NCI-H82 treated with DMSO at 0.1 percent for 48 hours (cell line): ENCODE measurements around the gene POLR3GL.
"Not testable (repeated sequence)": the region's sequence is repeated elsewhere in the genome, so short reads cannot be mapped to it uniquely, and the experiment has no call there.

Experiments
- DNase-seq: peaks from one replicate; lab custom pipeline; 2025; ENCODE audit not compliant: unreplicated experiment; lab: John Stamatoyannopoulos, UW

Gene POLR3GL

DNA sequence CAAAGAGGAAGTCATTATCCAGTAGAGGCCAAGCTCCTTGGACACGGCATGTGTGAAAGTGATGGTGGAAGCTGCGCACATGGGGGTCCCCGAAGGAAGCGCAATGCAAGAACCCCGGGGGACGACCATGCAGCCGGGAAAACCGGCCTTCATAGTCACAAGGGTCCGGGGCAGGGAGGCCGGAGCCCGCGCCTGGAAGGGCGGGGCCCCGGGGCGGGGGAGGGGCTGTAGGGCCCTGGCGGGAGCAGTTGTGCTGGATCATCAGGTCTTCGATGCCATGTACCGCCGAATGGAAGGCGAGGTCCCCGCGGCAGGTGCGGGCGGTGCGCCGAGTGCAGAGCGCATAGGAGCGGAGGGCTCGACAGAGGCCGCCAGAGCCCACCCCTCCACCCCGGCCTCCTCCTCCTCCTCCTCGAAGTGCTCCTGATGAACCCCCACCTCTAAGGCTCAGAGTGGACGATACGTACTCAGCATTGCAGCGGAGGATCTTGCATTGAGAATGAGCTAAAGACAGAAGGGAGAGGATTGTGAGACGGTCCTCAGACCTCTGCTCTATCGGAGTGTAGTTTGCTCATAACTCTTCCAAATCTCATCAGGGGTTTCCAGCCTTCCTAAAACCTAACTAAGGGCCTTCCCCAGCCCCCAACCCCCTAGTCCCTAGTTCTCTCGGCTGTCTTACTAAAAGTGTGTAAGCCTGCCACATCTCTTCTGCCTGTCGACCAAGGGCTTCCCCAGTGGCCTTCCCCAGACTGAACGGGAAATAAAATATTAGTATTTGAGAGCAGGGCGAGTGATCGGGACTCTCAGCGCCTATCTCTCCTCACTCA is 55.0 kb downstream of the POLR3GL start:
- no peak for DNase-seq

DNA sequence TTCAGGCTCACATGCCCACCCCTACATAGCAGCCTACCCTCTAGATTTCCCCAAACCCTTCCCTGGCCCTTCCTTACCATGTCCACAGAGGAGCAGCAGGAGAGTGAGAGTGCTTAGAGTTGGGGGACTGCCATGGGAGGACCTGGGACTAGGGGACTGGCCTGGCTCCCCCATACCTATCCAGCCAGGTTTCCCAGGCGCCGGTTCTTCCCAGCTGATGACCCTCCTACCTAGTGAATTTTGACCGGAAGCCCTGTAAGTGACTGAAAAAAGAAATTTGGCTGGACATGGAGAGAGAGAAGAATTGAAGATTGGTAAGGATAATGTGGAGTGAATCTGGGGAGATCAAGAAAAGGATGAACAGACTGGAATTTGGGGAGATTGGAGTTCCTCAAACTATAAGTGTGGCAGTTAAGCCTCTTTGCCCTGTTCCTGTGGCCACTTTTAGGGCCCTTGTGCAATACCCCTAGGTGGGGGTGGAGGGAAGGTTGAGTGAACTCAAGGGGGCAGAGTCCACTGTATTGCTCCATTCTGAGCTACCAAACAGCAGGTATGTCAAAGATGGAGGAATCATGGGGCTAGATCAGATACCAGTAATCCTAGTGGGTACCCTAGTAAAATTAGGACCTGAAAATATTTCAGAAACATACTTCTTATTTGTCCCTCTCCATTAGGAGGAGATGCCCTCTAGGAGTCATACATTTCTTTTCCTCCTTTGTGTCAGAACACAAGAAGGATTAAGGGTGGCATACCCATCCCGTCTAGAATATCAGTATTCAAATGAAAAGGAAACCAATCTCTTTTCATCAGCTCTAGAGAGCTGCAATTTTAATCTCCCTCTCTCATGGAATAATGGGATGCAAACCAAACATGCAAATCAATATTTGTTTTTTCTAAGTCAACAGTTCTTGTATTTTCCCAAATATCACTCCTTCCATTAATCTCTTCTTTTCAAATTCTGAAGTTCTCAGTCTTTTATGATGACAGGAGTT is 55.9 kb downstream of the POLR3GL start:
- DNase-seq, result no peak

- DNase-seq, result no peak
Observed at GRCh38 chr1:146021050-146021445, 56.6 kb downstream of the POLR3GL start.

DNA sequence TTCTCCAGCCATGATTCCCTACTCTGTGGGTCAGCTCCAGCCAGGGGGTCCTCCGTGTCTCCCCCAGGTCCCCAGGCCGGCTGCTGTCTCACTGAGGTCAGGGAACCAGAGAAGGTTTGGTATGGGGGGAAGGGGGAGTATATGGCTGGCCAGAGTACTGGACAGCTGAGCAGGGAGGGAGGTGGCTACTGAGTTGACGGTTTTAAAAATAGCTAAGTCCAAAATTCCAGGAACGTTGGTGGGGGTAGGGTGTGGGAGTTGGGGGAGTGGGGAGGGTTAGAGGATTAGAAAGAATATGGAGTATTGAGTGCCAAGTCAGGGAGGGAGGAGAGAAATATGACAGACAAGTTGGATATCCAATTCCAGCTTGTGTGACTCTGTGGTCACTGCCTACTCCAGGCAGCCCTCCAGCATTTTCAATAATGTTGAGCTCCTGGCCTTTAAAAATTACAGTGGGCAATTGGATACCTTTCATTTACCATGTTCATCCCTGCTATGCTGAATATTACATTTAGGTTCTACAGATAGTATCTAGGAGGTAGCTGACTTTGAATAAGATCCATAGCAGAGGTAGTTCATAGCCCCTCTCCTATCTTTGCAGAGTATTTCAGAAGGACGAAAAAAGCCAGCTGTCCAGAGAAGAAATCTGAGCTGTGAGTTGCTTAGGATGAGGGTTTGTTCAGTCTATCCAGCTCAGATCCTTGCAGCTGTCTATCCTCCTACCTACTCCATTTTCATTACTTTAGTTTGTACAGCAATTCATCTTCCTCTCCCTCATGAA is 57.3 kb downstream of the POLR3GL start, which contains the start of gene HJV:
Gene HJV (minus strand): TSS at position 114 of the 781 bp plus-strand sequence. CDS start 1,504 bp downstream, outside the sequence.
- no peak for DNase-seq

DNA sequence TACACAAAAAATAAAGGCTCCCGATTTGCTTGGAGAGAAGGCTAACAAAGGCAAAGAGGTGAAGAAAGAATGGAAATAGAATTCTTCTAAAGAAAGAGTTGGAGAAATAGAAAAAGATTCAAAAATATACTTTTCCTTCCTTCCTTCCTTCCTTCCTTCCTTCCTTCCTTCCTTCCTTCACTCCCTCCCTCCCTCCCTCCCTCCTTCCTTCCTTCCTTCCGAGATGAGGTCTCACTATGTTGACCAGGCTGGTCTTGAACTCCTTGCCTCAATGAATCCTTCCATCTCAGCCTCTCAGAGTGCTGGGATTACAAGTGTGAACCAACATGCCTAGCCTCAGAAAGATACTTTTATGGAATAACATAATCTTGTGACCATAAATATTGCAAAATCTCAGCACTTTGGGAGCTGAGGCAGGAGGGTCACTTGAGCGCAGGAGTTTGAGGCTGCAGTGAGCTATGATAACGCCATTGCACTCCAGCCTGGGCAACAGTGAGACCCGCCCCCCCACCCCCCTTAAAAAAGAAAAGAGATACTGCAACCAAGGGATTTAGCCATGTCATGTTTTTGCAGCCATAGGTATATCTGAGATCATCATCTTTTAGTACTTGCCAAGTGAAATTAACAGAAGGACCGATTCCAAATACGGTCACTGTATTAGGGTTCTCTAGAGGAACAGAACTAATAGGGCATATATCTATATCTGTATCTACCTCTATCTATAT is 58.1 kb downstream of the POLR3GL start:
- DNase-seq, result no peak

- DNase-seq, result not testable (repeated sequence)
Observed at GRCh38 chr1:146025787-146026495, 61.5 kb downstream of the POLR3GL start.

DNA sequence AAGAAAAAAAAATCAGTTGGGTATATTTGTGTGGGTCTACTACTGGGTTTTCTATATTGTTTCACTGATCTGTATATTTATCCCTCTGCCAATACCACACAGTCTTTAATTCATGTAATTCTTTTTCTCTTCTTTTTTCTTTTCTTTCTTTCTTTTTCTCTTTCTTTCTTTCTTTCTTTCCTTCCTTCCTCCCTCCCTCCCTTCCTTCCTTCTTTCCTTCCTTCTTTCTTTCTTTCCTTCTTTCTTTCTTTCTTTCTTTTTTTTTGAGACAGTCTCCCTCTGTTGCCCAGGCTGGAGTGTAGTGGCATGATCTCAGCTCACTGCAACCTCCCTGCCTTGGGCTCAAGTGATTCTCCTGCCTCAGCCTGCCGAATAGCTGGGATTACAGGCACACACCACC is 62.2 kb downstream of the POLR3GL start:
- not testable (repeated sequence) for DNase-seq
